Activated CD8-positive, alpha-beta memory T cell treated with anti-CD3 and anti-CD28 coated beads for 4 hours (primary cell): ENCODE results near the gene TPRG1L.
A peak's percentile ranks its signal among the peaks of the same experiment; 100 is the strongest.

Experiments
- DNase-seq, 2 donors: peaks; one replicate each; pipeline ENCODE4 v3.0.0-alpha.2; 2020; ENCODE audit warnings: low read depth in 2 of 2

The TPRG1L gene

GRCh38 chr1:3645247-3645646 is 20.4 kb downstream of the TPRG1L start:
- no peak for DNase-seq

- DNase-seq: no peak
Measured at GRCh38 chr1:3645666-3646355, 21.0 kb downstream of the TPRG1L start.

GRCh38 chr1:3646596-3646995 is 21.8 kb downstream of the TPRG1L start:
- no peak for DNase-seq

- peak; percentile 72 to 84 for DNase-seq
Measured at GRCh38 chr1:3649342-3650247, 24.8 kb downstream of the TPRG1L start, which contains the start of gene WRAP73. TSS of gene WRAP73 (minus strand) at chr1:3650103. CDS start at chr1:3649999, 104 bp downstream.

GRCh38 chr1:3650248-3651025 is 25.6 kb downstream of the TPRG1L start:
- DNase-seq: no peak

GRCh38 chr1:3651026-3651929 is 26.5 kb downstream of the TPRG1L start:
- no peak for DNase-seq

- no peak for DNase-seq
Measured at GRCh38 chr1:3651930-3652547, 27.2 kb downstream of the TPRG1L start, which contains the start of gene TP73. TSS of gene TP73 (plus strand) at chr1:3652516. CDS start at chr1:3682366, 29,850 bp downstream.

- no peak for DNase-seq
Measured at GRCh38 chr1:3652548-3653285, 27.9 kb downstream of the TPRG1L start.

- no peak for DNase-seq
Measured at GRCh38 chr1:3653286-3653618, 28.4 kb downstream of the TPRG1L start.

- no peak for DNase-seq
Measured at GRCh38 chr1:3654549-3655281, 29.9 kb downstream of the TPRG1L start.

GRCh38 chr1:3656450-3657095 is 31.8 kb downstream of the TPRG1L start:
- DNase-seq: no peak

- no peak for DNase-seq
Measured at GRCh38 chr1:3657096-3657475, 32.3 kb downstream of the TPRG1L start.

- DNase-seq: no peak
Measured at GRCh38 chr1:3657578-3658230, 32.9 kb downstream of the TPRG1L start.

GRCh38 chr1:3658231-3658615 is 33.4 kb downstream of the TPRG1L start:
- no peak for DNase-seq

GRCh38 chr1:3659093-3659492 is 34.3 kb downstream of the TPRG1L start:
- no peak for DNase-seq

- no peak for DNase-seq
Measured at GRCh38 chr1:3660704-3661103, 35.9 kb downstream of the TPRG1L start.

GRCh38 chr1:3661631-3662030 is 36.8 kb downstream of the TPRG1L start:
- no peak for DNase-seq

GRCh38 chr1:3662080-3662671 is 37.4 kb downstream of the TPRG1L start:
- no peak for DNase-seq
